Naive thymus-derived CD4-positive, alpha-beta T cell (primary cell): ENCODE measurements around the gene SHB. TPM values are rescaled to one million over a fixed set of nuclear protein-coding genes. Genes with fewer than 3 reads are reported as not detected.

Experiments used
- ATAC-seq: fragments of 150-1000 bp; cut with Tn5 transposase; 2 replicates; pipeline ENCODE4 v1.10.0; 2021; ENCODE audit warnings: mild to moderate bottlenecking, moderate library complexity
- CTCF ChIA-PET: fragments of 350-600 bp; sonication (Branson Sonifier 250); formaldehyde crosslinking; loops from one replicate; lab custom pipeline; 2021; ENCODE audit warnings: antibody characterized with exemption; lab: Charles Lee
- POLR2A ChIA-PET: fragments of 350-600 bp; sonication (Branson Sonifier 250); formaldehyde crosslinking; loops from one replicate; lab custom pipeline; 2021; ENCODE audit warnings: antibody characterized with exemption, inconsistent platforms; lab: Charles Lee
- DNase-seq, 9 donors: peaks; one replicate each; pipeline versions ENCODE4 v3.0.0 to v3.0.0-alpha.2; 2020 to 2022; ENCODE audit warnings: mixed read lengths in 1 of 9
- H3K27ac ChIP-seq: one replicate; pipeline ENCODE4 v1.7.0; 2013; ENCODE audit warnings: mild to moderate bottlenecking, low read depth, low read length, moderate library complexity
- H3K27me3 ChIP-seq, 2 donors: one replicate each; pipeline ENCODE4 v1.7.0; 2013; ENCODE audit warnings: low read length in 2 of 2, mild to moderate bottlenecking in 2 of 2, moderate library complexity in 2 of 2; ENCODE audit not compliant: control insufficient read depth in 2 of 2, insufficient read depth in 2 of 2
- H3K36me3 ChIP-seq, 3 experiments: 1 replicate in 2 of 3; 2 replicates in 1 of 3; pipeline ENCODE4 v1.7.0; 2013; ENCODE audit warnings: low read length in 3 of 3, mild to moderate bottlenecking in 3 of 3, moderate library complexity in 1 of 3; ENCODE audit not compliant: insufficient read depth in 3 of 3, control insufficient read depth in 2 of 3
- H3K4me1 ChIP-seq, 2 donors: one replicate each; pipeline ENCODE4 v1.7.0; 2013; ENCODE audit warnings: low read length in 2 of 2, mild to moderate bottlenecking in 2 of 2, moderate library complexity in 1 of 2; ENCODE audit not compliant: control insufficient read depth in 2 of 2, insufficient read depth in 2 of 2
- H3K4me3 ChIP-seq: 2 replicates; pipeline ENCODE4 v1.7.0; 2013; ENCODE audit warnings: mild to moderate bottlenecking, low read length
- H3K9me3 ChIP-seq, 3 experiments: 1 replicate in 2 of 3; 2 replicates in 1 of 3; pipeline ENCODE4 v1.7.0; 2013; ENCODE audit warnings: low read length in 3 of 3; ENCODE audit not compliant: control insufficient read depth in 2 of 3
- H3K27ac Mint-ChIP-seq, 9 donors: one replicate each; pipeline ENCODE4 v1.8.0; 2020 to 2022; ENCODE audit warnings: mixed read lengths in 9 of 9, mild to moderate bottlenecking in 8 of 9, moderate library complexity in 5 of 9, inconsistent platforms in 2 of 9
- H3K27me3 Mint-ChIP-seq, 5 donors: one replicate each; pipeline ENCODE4 v1.8.0; 2021 to 2022; ENCODE audit warnings: mixed read lengths in 5 of 5, mild to moderate bottlenecking in 1 of 5
- H3K36me3 Mint-ChIP-seq, 5 donors: one replicate each; pipeline ENCODE4 v1.8.0; 2020 to 2022; ENCODE audit warnings: mixed read lengths in 5 of 5, mild to moderate bottlenecking in 3 of 5, inconsistent platforms in 1 of 5
- H3K4me1 Mint-ChIP-seq, 7 donors: one replicate each; pipeline ENCODE4 v1.8.0; 2020 to 2022; ENCODE audit warnings: mixed read lengths in 7 of 7, mild to moderate bottlenecking in 3 of 7, inconsistent platforms in 1 of 7
- H3K4me3 Mint-ChIP-seq, 10 donors: one replicate each; pipeline ENCODE4 v1.8.0; 2020 to 2022; ENCODE audit warnings: mild to moderate bottlenecking in 10 of 10, mixed read lengths in 10 of 10, moderate library complexity in 6 of 10, inconsistent platforms in 2 of 10
- H3K9me3 Mint-ChIP-seq, 11 donors: one replicate each; pipeline ENCODE4 v1.8.0; 2020 to 2022; ENCODE audit warnings: mixed read lengths in 11 of 11, mild to moderate bottlenecking in 4 of 11, inconsistent platforms in 1 of 11, moderate library complexity in 1 of 11
- intact Hi-C, 2 donors: fragments of 100-400 bp; cut with micrococcal nuclease; formaldehyde crosslinking; loops; one replicate each; pipeline ENCODE4 v1.15.1; 2023
- polyA plus RNA-seq, 2 donors: library from polyadenylated mRNA; unstranded; fragments of 300-500 nt; fragmentation: Illumina TruSeq; gene quantifications; one replicate each; pipeline ENCODE4 v1.2.3, GENCODE V29; 2021
- total RNA-seq, 6 experiments: library from RNA in 5 of 6; stranded (reverse) in 5 of 6; gene quantifications; 1 replicate in 5 of 6; 2 replicates in 1 of 6; pipeline ENCODE4 v1.2.3 and lab custom pipeline; 2021 to 2026

Gene SHB, protein sequence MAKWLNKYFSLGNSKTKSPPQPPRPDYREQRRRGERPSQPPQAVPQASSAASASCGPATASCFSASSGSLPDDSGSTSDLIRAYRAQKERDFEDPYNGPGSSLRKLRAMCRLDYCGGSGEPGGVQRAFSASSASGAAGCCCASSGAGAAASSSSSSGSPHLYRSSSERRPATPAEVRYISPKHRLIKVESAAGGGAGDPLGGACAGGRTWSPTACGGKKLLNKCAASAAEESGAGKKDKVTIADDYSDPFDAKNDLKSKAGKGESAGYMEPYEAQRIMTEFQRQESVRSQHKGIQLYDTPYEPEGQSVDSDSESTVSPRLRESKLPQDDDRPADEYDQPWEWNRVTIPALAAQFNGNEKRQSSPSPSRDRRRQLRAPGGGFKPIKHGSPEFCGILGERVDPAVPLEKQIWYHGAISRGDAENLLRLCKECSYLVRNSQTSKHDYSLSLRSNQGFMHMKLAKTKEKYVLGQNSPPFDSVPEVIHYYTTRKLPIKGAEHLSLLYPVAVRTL
- total RNA-seq (1 to 10 TPM in 2 of 5 experiments, under 1 TPM in 3; 0.29 to 2.0 (median 0.81) TPM), polyA plus RNA-seq (under 1 TPM; 0.15 to 0.22 TPM), total RNA-seq (lab: John Stamatoyannopoulos, UW) (0.94 reads per million)

DNA sequence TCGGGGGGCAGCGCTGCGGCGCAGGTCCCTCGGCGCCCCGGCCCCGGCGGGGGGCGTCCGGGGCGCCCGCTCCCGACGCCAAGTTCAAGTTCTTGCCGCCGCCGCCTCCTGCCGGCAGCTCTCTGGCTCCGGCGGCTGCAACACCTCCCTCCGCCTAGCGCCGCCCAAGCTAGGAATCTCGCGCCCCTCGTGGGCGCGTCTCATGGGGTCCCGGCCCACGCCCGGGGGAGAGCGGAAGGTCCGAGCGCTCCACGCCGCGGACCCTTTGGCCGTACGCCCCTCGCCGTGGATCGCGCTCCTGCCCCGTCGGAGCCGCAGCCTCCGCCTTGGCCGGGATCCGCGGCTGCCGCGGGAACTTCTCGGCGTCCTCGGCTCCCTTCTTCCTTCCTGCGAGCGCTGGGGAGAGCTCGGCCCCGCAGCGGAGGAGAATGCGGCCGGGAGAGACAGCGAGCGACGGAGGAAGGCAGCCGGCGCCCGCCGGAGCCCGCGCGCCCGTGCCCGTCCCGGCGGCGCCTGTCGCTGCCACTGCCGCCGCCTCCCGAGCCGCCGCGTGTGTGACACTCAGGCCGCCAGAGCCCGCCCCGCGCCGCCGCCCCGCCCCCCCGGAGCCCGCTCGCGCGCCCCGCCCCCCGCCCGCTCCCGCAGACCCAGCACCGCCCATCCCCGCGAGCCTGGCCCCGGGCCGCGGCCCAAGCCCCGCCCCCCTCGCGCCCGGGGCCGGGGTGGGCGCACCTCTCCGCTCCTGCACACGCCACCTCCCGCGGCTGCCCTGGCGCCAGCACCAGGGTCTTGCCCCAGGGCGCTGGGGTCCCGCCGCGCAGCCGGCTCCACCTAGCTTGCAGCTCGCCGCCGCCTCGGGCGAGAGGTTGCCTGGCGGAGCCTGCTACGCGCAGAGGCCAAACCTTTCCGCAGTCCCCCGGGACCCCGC is at the start of gene SHB:
TSS of gene SHB (minus strand) at position 527 of the 928 bp plus-strand sequence. CDS start 582 bp downstream, outside the sequence.
- Mint-ChIP-seq H3K27ac (peak within 1 kb of the TSS in 8 of 9 donors; percentile 44 to 81 (median 73)), H3K4me3 (peak within 1 kb of the TSS; percentile 76 to 96 (median 88)), H3K9me3 (no peaks in the 10 kb centered on the region), H3K27me3 (peaks cover 0 to 58% (median 0%) of the 10 kb centered on the region in 5 donors), H3K4me1 (peaks cover 5 to 39% (median 33%) of the 10 kb centered on the region in 7 donors), H3K36me3 (no peaks in the 10 kb centered on the region)
- POLR2A ChIA-PET, result interaction anchor here (1.1 to 1.8 kb wide), 2 partner anchors 8 to 165 kb away, joined by 3 to 6 read pairs; partner anchors contain the start of gene SLC25A51
- ATAC-seq (peak; percentile 89), DNase-seq (peak; percentile 54 to 80 (median 75))
- Histone ChIP-seq H3K27ac (peak within 1 kb of the TSS; percentile 76), H3K4me1 (peaks cover 6 to 18% of the 10 kb centered on the region in 2 donors), H3K9me3 (no peaks in the 10 kb centered on the region), H3K36me3 (peaks cover 0 to 3% (median 0%) of the 10 kb centered on the region in 3 experiments), H3K27me3 (no peaks in the 10 kb centered on the region), H3K4me3 (peak within 1 kb of the TSS; percentile 83)
- CTCF ChIA-PET, result interaction anchor here (0.6 kb wide), 2 partner anchors 70 to 602 kb away, joined by 3 read pairs; no protein-coding TSS in a partner anchor
- intact Hi-C loops, result loop anchor here (1.0 to 10.0 kb wide), 10 partner anchors 19 to 604 kb away; partner anchors contain the start of genes TOMM5 (in 2 of the 2), ALDH1B1 (in 1 of the 2), SLC25A51 (in 1 of the 2) and TRMT10B (in 1 of the 2)

- H3K9me3 ChIP-seq, result no peaks in the 10 kb centered on the region
- Mint-ChIP-seq H3K36me3 (no peaks in the 10 kb centered on the region), H3K4me3 (no peak overlapping the region), H3K27ac (no peak overlapping the region), H3K27me3 (peaks cover 5 to 24% (median 16%) of the 10 kb centered on the region in 5 donors), H3K9me3 (peaks cover 0 to 2% (median 0%) of the 10 kb centered on the region in 11 donors), H3K4me1 (no peaks in the 10 kb centered on the region)
- intact Hi-C loops, result no loop called here
- H3K36me3 ChIP-seq, result no peaks in the 10 kb centered on the region
- ATAC-seq (no peak), DNase-seq (no peak)
- no peak overlapping the region for H3K4me3 ChIP-seq
- CTCF ChIA-PET, result no interaction called here
- H3K4me1 ChIP-seq, result no peaks in the 10 kb centered on the region
- H3K27me3 ChIP-seq, result no peaks in the 10 kb centered on the region
- POLR2A ChIA-PET, result no interaction called here
- no peak overlapping the region for H3K27ac ChIP-seq
Observed at GRCh38 chr9:38117651-38118050, 48.6 kb upstream of the SHB start.

GRCh38 chr9:38114905-38115304 is 45.9 kb upstream of the SHB start:
- ATAC-seq (no peak), DNase-seq (no peak)
- Mint-ChIP-seq H3K4me3 (no peak overlapping the region), H3K9me3 (peaks cover 0 to 2% (median 0%) of the 10 kb centered on the region in 11 donors), H3K4me1 (no peaks in the 10 kb centered on the region), H3K36me3 (no peaks in the 10 kb centered on the region), H3K27ac (no peak overlapping the region), H3K27me3 (peaks cover 11 to 22% (median 17%) of the 10 kb centered on the region in 5 donors)
- H3K4me1 ChIP-seq, result no peaks in the 10 kb centered on the region
- no peaks in the 10 kb centered on the region for H3K36me3 ChIP-seq
- no peak overlapping the region for H3K4me3 ChIP-seq
- no peak overlapping the region for H3K27ac ChIP-seq
- H3K9me3 ChIP-seq, result no peaks in the 10 kb centered on the region
- intact Hi-C loops, result no loop called here
- no peaks in the 10 kb centered on the region for H3K27me3 ChIP-seq
- CTCF ChIA-PET, result no interaction called here
- POLR2A ChIA-PET, result no interaction called here

DNA sequence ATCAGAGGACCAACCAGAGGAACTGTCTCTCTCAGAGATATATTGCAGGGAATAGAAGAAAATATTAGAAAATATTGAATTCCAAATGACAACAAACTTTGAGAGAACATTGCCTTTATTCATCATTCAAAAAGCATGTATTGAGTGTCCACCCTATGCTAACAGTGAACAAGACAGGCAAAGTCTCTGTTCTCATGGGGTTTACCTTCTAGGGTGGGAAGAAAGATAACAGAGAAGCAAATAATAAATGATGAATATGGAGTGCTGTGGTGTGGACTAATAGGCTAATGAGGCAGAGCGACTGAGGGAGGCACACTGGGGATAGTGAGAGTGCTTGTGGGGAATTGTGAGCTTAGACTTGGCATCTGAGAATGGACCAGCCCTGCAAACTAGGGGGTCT is 43.4 kb upstream of the SHB start:
- Mint-ChIP-seq H3K9me3 (peaks cover 0 to 2% (median 0%) of the 10 kb centered on the region in 11 donors), H3K27ac (no peak overlapping the region), H3K36me3 (no peaks in the 10 kb centered on the region), H3K4me1 (no peaks in the 10 kb centered on the region), H3K4me3 (no peak overlapping the region), H3K27me3 (peaks cover 12 to 20% (median 14%) of the 10 kb centered on the region in 5 donors)
- Histone ChIP-seq H3K4me3 (no peak overlapping the region), H3K9me3 (no peaks in the 10 kb centered on the region), H3K36me3 (no peaks in the 10 kb centered on the region), H3K27ac (no peak overlapping the region), H3K27me3 (no peaks in the 10 kb centered on the region), H3K4me1 (no peaks in the 10 kb centered on the region)
- ChIA-PET POLR2A (no interaction called here), CTCF (no interaction called here)
- DNase-seq (no peak), ATAC-seq (no peak)
- intact Hi-C loops, result no loop called here

GRCh38 chr9:38112049-38112448 is 43.0 kb upstream of the SHB start:
- DNase-seq, result no peak
- no peak overlapping the region for H3K4me3 ChIP-seq
- POLR2A ChIA-PET, result no interaction called here
- Mint-ChIP-seq H3K9me3 (peaks cover 0 to 2% (median 0%) of the 10 kb centered on the region in 11 donors), H3K4me1 (no peaks in the 10 kb centered on the region), H3K27me3 (peaks cover 12 to 20% (median 14%) of the 10 kb centered on the region in 5 donors), H3K27ac (no peak overlapping the region), H3K4me3 (no peak overlapping the region), H3K36me3 (no peaks in the 10 kb centered on the region)
- H3K36me3 ChIP-seq, result no peaks in the 10 kb centered on the region
- H3K4me1 ChIP-seq, result no peaks in the 10 kb centered on the region
- no peak overlapping the region for H3K27ac ChIP-seq
- H3K9me3 ChIP-seq, result no peaks in the 10 kb centered on the region
- CTCF ChIA-PET, result no interaction called here
- intact Hi-C loops, result no loop called here
- no peak for ATAC-seq
- no peaks in the 10 kb centered on the region for H3K27me3 ChIP-seq

- Histone ChIP-seq H3K4me1 (no peaks in the 10 kb centered on the region), H3K9me3 (no peaks in the 10 kb centered on the region), H3K36me3 (no peaks in the 10 kb centered on the region), H3K27me3 (no peaks in the 10 kb centered on the region), H3K27ac (no peak overlapping the region), H3K4me3 (no peak overlapping the region)
- ChIA-PET POLR2A (no interaction called here), CTCF (interaction anchor here (0.7 kb wide), 1 partner anchor 22 kb away, joined by 3 read pairs; no protein-coding TSS in a partner anchor)
- no peak for DNase-seq
- ATAC-seq, result no peak
- H3K27ac Mint-ChIP-seq, result no peak overlapping the region
- peaks cover 12 to 20% (median 14%) of the 10 kb centered on the region in 5 donors for H3K27me3 Mint-ChIP-seq
- no peaks in the 10 kb centered on the region for H3K4me1 Mint-ChIP-seq
- no peak overlapping the region for H3K4me3 Mint-ChIP-seq
- intact Hi-C loops, result no loop called here
- H3K9me3 Mint-ChIP-seq, result peaks cover 0 to 2% (median 0%) of the 10 kb centered on the region in 11 donors
- H3K36me3 Mint-ChIP-seq, result no peaks in the 10 kb centered on the region
Observed at GRCh38 chr9:38110476-38110875, 41.4 kb upstream of the SHB start.
